Measurements from ENCODE around the gene PRKCB. TPM values are rescaled to one million over a fixed set of nuclear protein-coding genes. Genes with fewer than 3 reads are reported as not detected.
"Not testable (repeated sequence)": the region's sequence is repeated elsewhere in the genome, so short reads cannot be mapped to it uniquely, and the experiment has no call there.

PRKCB gene
- polyA plus RNA-seq, 3 donors = 3.9 to 4.7 (median 4.3) TPM

- DNase-seq (ENCODE audit: low read depth in 3 of 3, low spot score in 2 of 3) = no peak
Observed at GRCh38 chr16:24149102-24149501, 313.3 kb downstream of the PRKCB start.

GRCh38 chr16:24150282-24150681 is 314.5 kb downstream of the PRKCB start:
- no peak for DNase-seq (ENCODE audit: low read depth in 3 of 3, low spot score in 2 of 3)

GRCh38 chr16:24151482-24151939 is 315.7 kb downstream of the PRKCB start:
- DNase-seq (ENCODE audit: low read depth in 3 of 3, low spot score in 2 of 3) = no peak

- not testable (repeated sequence) for DNase-seq (ENCODE audit: low read depth in 3 of 3, low spot score in 2 of 3)
Observed at GRCh38 chr16:24152048-24152447, 316.3 kb downstream of the PRKCB start.

GRCh38 chr16:24152826-24153225 is 317.0 kb downstream of the PRKCB start:
- DNase-seq (ENCODE audit: low read depth in 3 of 3, low spot score in 2 of 3) = no peak

DNA sequence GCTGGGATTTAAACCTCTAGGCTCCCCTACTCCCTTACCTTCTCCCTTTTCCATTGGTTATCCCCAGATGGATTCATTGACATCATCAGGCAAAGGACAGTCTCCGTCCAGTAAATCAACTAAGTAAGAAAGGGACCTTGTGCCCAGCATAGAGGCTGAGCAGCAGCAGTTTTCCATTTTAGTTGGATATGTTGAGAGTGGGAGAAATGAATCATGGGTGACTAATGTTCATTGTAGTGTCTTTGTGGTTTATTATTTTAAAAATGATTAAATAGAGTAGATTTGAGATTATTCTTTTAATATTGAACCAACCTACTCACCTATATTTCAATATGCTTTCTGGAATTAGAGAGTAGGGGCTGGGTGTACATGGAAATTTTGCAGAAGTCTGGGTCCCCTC is 321.0 kb downstream of the PRKCB start:
- no peak for DNase-seq (ENCODE audit: low read depth in 3 of 3, low spot score in 2 of 3)

GRCh38 chr16:24163935-24164334 is 328.2 kb downstream of the PRKCB start:
- no peak for DNase-seq (ENCODE audit: low read depth in 3 of 3, low spot score in 2 of 3)

DNA sequence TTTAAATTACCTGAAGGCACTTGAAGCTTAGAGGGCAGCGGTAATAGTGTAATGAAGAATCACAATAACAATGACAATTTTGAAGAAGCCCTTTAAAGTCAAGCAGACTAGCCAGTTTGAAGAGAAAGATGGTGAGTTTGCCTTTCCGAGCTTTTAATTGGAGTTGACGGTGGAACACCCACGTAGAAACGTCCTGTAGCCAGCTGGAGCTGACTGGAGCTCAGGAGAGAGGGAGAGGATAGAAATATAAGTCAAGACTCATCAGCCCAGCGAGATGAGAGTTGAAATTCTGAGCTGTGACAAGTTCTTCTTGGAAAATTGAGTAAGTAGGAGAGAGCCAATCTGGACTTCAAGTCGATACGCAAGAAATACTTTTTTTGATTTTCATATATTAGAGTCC is 328.6 kb downstream of the PRKCB start:
- no peak for DNase-seq (ENCODE audit: low read depth in 3 of 3, low spot score in 2 of 3)

DNA sequence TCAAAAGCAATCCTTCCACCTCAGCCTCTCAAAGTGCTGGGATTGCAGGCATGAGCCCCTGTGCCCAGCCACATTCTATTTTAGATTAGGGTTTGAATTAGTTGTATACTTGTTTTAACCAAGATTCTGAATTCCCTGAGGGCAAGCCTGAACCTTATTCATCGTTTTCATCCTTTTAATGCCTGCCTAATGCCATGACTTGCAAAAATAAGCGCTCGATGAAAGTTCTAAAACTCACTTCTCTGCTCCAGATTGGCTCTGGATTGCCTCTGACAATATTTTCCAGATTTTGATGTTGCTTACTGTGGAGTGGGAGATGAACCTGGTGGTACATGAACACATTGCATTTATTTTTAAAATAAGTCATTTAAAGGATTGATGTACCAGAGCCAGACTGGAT is 329.5 kb downstream of the PRKCB start:
- DNase-seq (ENCODE audit: low read depth in 3 of 3, low spot score in 2 of 3) = no peak

- no peak for DNase-seq (ENCODE audit: low read depth in 3 of 3, low spot score in 2 of 3)
Observed at GRCh38 chr16:24166661-24167528, 331.1 kb downstream of the PRKCB start.

DNA sequence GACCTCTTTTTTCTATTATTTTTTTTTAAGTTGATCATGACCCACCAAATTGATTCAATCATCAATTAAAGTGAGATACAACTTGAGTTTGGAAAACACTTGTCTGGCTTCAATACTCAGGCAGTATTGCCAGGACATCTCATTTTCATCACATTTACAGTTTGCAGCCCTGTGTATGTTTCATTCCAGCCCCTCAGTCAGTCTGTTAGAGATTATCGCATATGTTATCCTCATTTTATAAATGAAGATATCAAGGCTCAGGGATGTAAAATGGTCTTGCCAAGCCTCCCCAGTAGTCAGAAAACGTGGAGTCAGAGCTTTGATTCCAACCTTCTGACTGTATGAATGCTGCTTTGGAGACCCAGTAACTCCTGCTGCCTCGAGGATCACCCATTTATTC is 333.1 kb downstream of the PRKCB start:
- DNase-seq (ENCODE audit: low read depth in 3 of 3, low spot score in 2 of 3) = no peak

DNA sequence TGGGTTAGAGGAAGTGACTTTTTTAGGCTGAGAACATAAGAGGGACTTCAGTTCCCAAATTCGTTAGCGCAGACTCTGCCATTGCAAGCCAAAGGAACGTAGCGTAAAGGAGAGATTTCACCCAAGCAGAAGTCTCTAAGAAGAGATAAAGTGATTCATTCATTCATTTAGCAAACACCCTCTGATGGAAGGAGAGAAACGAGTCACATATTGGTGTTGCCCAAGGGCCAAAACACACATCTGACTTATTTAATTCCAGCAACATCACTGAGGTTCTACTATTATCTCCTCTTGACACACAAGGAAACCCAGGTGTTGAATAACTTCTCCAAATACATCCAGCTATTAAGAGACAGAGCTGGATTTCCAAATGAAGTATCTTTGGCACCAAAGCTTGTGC is 334.6 kb downstream of the PRKCB start:
- DNase-seq (ENCODE audit: low read depth in 3 of 3, low spot score in 2 of 3) = no peak

- DNase-seq (ENCODE audit: low read depth in 3 of 3, low spot score in 2 of 3) = no peak
Observed at GRCh38 chr16:24174504-24174903, 338.7 kb downstream of the PRKCB start.

GRCh38 chr16:24174957-24175356 is 339.2 kb downstream of the PRKCB start:
- no peak for DNase-seq (ENCODE audit: low read depth in 3 of 3, low spot score in 2 of 3)

- DNase-seq (ENCODE audit: low read depth in 3 of 3, low spot score in 2 of 3) = no peak
Observed at GRCh38 chr16:24178496-24178895, 342.7 kb downstream of the PRKCB start.

- no peak for DNase-seq (ENCODE audit: low read depth in 3 of 3, low spot score in 2 of 3)
Observed at GRCh38 chr16:24180451-24180850, 344.7 kb downstream of the PRKCB start.

DNA sequence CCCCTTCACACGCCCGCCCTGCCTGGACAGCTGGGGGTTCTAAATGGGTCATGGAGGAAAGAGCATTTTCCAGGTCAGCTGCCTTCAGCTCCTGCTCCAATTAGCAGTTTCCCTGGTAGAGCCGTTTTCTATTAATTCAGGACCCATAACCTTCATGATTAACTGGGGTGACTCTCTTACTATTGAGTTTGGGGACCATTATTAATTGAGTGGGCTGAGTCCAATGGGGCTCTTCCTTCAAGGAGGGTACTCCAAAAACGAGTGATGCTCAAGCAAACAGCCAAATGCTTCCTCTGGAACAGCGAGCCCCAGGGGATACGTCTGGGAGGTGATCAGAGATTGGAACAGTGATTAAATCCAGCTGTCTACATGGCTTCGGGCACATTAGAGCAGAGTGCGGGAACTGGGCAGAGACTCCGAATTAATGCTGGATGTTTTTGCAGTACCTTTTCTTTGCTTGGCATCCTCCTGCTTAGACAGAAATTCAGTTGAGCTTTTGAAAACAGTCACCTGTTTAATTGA is 352.3 kb downstream of the PRKCB start:
- DNase-seq (ENCODE audit: low read depth in 3 of 3, low spot score in 2 of 3) = no peak

GRCh38 chr16:24188751-24189318 is 353.1 kb downstream of the PRKCB start:
- no peak for DNase-seq (ENCODE audit: low read depth in 3 of 3, low spot score in 2 of 3)

DNA sequence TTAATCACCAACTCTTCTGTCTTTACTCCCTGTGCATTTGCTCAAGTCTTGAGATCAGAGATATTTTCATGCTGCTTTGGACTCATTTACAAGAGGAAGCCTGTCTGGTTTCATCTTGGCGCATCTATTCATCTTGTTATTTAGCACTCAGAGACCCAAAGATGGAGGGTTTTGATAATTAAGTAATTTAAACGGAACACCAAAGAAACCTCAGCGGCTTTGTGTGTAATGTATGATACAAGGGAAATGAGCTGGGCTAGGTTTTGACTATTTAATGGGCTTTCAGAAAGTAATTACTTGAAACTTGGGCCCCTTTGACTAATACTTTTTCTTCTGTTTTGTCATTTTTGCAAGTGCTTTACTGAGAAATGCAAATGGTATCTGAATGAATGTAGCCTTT is 354.2 kb downstream of the PRKCB start:
- DNase-seq (ENCODE audit: low read depth in 3 of 3, low spot score in 2 of 3) = no peak

GRCh38 chr16:24191876-24192402 is 356.2 kb downstream of the PRKCB start:
- DNase-seq (ENCODE audit: low read depth in 3 of 3, low spot score in 2 of 3) = no peak

DNA sequence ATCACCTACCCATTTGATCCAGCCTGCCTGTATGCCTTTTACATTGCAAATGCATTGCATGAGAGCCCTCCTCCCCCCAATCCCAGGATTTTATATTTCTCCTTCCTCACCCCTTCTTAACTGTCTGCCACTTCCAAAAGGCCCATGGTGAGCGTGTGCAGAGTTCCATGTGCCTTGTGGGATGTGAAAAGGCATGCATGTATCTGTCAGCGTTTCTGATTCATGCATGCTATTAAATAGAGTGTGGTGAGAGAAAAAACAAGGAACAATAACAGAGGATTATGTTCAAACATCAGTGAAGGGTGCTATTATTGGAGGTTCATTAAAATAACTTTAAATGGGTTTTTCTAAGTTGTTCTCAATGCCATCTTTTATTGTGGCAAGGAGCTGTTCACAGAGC is 359.4 kb downstream of the PRKCB start:
- no peak for DNase-seq (ENCODE audit: low read depth in 3 of 3, low spot score in 2 of 3)
